Activated CD8-positive, alpha-beta T cell treated with anti-CD3 and anti-CD28 coated beads for 36 hours (primary cell): ENCODE measurements around the gene NPIPA7. TPM values are rescaled to one million over a fixed set of nuclear protein-coding genes. Genes with fewer than 3 reads are reported as not detected.
A peak's percentile ranks its signal among the peaks of the same experiment; 100 is the strongest.
"Not testable (repeated sequence)": the region's sequence is repeated elsewhere in the genome, so short reads cannot be mapped to it uniquely, and the experiment has no call there.

Experiments
- ATAC-seq: fragments of 200-7000 bp; cut with Tn5 transposase; one replicate; pipeline ENCODE4 v1.10.0; 2021; ENCODE audit warnings: mild to moderate bottlenecking, moderate library complexity
- CTCF ChIA-PET: fragments of 350-600 bp; sonication (Branson Sonifier 250); formaldehyde crosslinking; loops from one replicate; lab custom pipeline; 2021; ENCODE audit warnings: antibody characterized with exemption; lab: Charles Lee
- POLR2A ChIA-PET: fragments of 350-600 bp; sonication (Branson Sonifier 250); formaldehyde crosslinking; loops from one replicate; lab custom pipeline; 2021; ENCODE audit warnings: antibody characterized with exemption; lab: Charles Lee
- DNase-seq: peaks from one replicate; pipeline ENCODE4 v3.0.0-alpha.2; 2020
- H3K27ac Mint-ChIP-seq: one replicate; pipeline ENCODE4 v1.8.0; 2021; ENCODE audit warnings: mild to moderate bottlenecking, mixed read lengths
- H3K27me3 Mint-ChIP-seq: one replicate; pipeline ENCODE4 v1.8.0; 2021; ENCODE audit warnings: mixed read lengths
- H3K36me3 Mint-ChIP-seq: one replicate; pipeline ENCODE4 v1.8.0; 2021; ENCODE audit warnings: low read depth, mixed read lengths
- H3K4me1 Mint-ChIP-seq: one replicate; pipeline ENCODE4 v1.8.0; 2021; ENCODE audit warnings: low read depth, mixed read lengths
- H3K4me3 Mint-ChIP-seq: one replicate; pipeline ENCODE4 v1.8.0; 2021; ENCODE audit warnings: mild to moderate bottlenecking, moderate library complexity, mixed read lengths
- H3K9me3 Mint-ChIP-seq: one replicate; pipeline ENCODE4 v1.8.0; 2021; ENCODE audit warnings: mixed read lengths
- intact Hi-C: fragments of 100-400 bp; cut with micrococcal nuclease; formaldehyde crosslinking; loops from one replicate; pipeline ENCODE4 v1.10.0; 2022
- total RNA-seq, 2 experiments: library from RNA; stranded (reverse); gene quantifications; one replicate each; pipeline ENCODE4 v1.2.3, GENCODE V29; 2021

NPIPA7 gene
- total RNA-seq, 2 experiments from 2014 or later, result 4.4 to 5.7 TPM

DNA sequence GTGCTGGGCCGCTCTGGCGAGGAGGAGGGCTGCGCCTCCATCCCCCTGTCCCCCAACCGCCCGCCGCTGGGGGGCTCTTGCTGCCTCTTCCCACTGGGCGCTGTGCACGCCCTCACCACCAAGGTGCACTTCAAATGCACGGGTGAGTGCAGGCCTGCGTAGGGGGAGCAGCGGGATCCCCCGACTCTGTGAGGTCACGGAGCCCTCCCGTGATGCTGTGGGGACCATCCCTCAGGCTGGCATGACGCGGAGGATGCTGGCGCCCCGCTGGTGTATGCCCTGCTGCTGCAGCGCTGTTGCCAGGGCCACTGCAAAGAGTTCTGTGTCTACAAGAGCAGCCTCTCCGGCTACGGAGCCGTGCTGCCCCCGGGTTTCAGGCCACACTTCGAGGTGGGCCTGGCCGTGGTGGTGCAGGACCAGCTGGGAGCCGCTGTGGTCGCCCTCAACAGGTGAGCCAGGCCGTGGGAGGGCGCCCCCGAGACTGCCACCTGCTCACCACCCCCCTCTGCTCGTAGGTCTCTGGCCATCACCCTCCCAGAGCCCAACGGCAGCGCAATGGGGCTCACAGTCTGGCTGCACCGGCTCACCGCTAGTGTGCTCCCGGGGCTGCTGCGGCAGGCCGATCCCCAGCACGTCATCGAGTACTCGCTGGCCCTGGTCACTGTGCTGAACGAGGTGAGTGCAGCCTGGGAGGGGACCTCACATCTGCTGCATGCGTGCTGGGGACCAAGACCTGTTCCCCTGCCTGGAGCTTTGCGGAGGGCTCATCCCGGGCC, 9.7 kb upstream of the NPIPA7 start:
- intact Hi-C loops, ATAC-seq, H3K4me3 Mint-ChIP-seq: not testable (repeated sequence)

DNA sequence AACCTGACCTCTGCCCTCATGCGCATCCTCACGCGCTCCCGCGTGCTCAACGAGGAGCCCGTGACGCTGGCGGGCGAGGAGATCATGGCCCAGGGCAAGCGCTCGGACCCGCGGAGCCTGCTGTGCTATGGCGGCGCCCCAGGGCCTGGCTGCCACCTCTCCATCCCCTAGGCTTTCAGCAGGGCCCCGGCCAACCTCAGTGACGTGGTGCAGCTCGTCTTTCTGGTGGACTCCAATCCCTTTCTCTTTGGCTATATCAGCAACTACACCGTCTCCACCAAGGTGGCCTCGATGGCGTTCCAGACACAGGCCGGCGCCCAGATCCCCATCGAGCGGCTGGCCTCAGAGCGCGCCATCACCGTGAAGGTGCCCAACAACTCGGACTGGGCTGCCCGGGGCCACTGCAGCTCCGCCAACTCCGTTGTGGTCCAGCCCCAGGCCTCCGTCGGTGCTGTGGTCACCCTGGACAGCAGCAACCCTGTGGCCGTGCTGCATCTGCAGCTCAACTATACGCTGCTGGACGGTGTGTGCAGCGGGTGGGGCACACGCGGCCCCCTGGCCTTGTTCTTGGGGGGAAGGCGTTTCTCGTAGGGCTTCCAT, 7.7 kb upstream of the NPIPA7 start:
- H3K9me3 Mint-ChIP-seq, intact Hi-C loops, H3K27me3 Mint-ChIP-seq, H3K36me3 Mint-ChIP-seq, H3K27ac Mint-ChIP-seq, ATAC-seq, DNase-seq, CTCF ChIA-PET, POLR2A ChIA-PET, H3K4me1 Mint-ChIP-seq, H3K4me3 Mint-ChIP-seq: not testable (repeated sequence)

More for the DNA sequence above, 9.7 kb upstream of the NPIPA7 start:
- H3K9me3 Mint-ChIP-seq, H3K4me1 Mint-ChIP-seq, POLR2A ChIA-PET, H3K36me3 Mint-ChIP-seq, H3K27me3 Mint-ChIP-seq, CTCF ChIA-PET, H3K27ac Mint-ChIP-seq: not testable (repeated sequence)
- peak; percentile 9 for DNase-seq

DNA sequence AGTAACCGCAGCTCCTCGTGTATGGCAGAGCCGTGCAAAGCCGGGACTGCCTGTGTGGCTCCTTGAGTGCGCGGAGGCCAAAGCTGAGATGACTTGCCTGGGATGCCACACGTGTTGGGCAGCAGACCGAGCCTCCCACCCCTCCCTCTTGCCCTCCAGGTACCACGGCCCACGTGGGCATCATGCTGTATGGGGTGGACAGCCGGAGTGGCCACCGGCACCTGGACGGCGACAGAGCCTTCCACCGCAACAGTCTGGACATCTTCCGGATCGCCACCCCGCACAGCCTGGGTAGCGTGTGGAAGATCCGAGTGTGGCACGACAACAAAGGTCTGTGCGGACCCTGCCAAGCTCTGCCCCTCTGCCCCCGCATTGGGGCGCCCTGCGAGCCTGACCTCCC, 4.7 kb upstream of the NPIPA7 start:
- intact Hi-C loops, H3K27ac Mint-ChIP-seq, DNase-seq, H3K27me3 Mint-ChIP-seq, H3K36me3 Mint-ChIP-seq, H3K9me3 Mint-ChIP-seq, ATAC-seq, H3K4me1 Mint-ChIP-seq, H3K4me3 Mint-ChIP-seq, POLR2A ChIA-PET, CTCF ChIA-PET: not testable (repeated sequence)

DNA sequence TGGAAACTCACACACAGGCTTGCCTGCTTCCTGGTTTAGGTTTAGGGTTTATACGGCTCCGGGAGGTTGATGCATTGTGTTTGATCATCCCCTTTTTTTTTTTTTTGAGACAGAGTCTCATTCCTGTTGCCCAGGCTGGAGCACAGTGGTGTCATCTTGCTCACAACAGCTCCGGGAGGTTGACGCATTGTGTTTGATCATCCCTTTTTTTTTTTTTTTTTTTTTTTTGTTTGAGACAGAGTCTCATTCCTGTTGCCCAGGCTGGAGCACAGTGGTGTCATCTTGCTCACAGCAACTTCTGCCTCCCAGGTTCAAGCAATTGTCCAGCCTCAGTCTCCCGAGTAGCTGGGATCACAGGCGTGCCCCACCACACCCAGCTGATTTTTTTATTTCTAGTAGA, 20.7 kb downstream of the NPIPA7 start:
- H3K27ac Mint-ChIP-seq, POLR2A ChIA-PET, CTCF ChIA-PET, H3K4me1 Mint-ChIP-seq, DNase-seq, ATAC-seq, H3K4me3 Mint-ChIP-seq, H3K27me3 Mint-ChIP-seq, H3K9me3 Mint-ChIP-seq, H3K36me3 Mint-ChIP-seq, intact Hi-C loops: not testable (repeated sequence)

DNA sequence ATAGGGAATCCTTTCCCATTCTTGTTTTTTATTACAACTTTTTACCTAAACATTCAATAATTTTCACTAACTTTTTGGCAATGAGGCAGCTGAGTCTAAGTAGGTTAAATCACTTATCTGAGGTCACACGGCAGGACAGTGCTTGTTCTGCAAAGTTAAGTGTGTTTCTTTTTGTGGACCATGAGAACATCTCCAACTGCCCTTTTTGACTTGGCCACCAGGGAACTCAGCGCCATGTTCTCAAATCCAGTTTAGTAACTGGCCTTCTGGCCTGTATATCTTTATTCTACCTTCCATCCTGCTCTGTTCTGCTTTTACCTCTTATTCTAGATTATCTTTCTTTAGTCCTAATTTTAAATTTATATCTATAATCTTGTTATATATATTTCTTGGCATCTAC, 23.4 kb downstream of the NPIPA7 start:
- H3K4me3 Mint-ChIP-seq, intact Hi-C loops, CTCF ChIA-PET, H3K27me3 Mint-ChIP-seq, H3K36me3 Mint-ChIP-seq, H3K4me1 Mint-ChIP-seq, H3K27ac Mint-ChIP-seq, DNase-seq, ATAC-seq, POLR2A ChIA-PET, H3K9me3 Mint-ChIP-seq: not testable (repeated sequence)

DNA sequence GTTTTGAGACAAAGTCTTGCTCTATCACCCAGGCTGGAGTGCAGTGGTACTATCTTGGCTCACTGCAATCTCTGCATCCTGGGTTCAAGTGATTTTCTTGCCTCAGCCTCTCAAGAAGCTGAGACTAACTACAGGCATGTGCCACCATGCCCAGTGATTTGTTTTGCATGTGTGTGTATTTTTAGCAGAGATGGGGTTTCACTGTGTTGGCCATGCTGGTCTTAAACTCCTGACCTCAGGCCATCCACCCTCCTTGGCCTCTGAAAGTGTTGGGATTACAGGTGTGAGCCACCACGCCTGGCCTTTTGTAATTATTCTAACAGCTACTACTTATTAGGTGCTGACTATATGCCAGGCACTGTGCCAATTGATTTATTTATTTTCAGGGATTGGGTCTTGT, 25.3 kb downstream of the NPIPA7 start:
- H3K27me3 Mint-ChIP-seq, ATAC-seq, H3K4me1 Mint-ChIP-seq, DNase-seq, intact Hi-C loops, H3K36me3 Mint-ChIP-seq, CTCF ChIA-PET, POLR2A ChIA-PET, H3K9me3 Mint-ChIP-seq, H3K4me3 Mint-ChIP-seq, H3K27ac Mint-ChIP-seq: not testable (repeated sequence)

DNA sequence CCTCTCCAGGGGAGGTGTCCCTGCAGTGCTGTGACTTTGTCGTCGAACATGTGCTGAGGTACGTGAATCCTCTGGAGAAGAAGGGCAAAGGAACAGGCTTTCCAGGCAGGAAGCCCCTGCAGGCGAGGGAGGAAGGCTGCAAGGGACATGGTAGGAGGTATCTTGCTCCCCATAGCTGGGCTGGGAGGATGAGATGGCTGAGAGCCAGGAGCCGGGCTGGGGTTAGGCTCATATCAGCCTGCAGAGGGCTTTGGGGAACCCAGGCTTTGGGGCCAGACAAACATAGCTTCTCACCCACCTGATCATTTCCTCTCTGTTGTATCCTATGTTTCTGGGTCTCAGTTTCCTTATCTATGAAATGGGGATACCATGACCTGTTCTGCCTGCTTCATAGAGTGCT, 26.5 kb downstream of the NPIPA7 start:
- H3K4me3 Mint-ChIP-seq, CTCF ChIA-PET, DNase-seq, H3K4me1 Mint-ChIP-seq, ATAC-seq, intact Hi-C loops, POLR2A ChIA-PET, H3K27me3 Mint-ChIP-seq, H3K27ac Mint-ChIP-seq, H3K9me3 Mint-ChIP-seq, H3K36me3 Mint-ChIP-seq: not testable (repeated sequence)

DNA sequence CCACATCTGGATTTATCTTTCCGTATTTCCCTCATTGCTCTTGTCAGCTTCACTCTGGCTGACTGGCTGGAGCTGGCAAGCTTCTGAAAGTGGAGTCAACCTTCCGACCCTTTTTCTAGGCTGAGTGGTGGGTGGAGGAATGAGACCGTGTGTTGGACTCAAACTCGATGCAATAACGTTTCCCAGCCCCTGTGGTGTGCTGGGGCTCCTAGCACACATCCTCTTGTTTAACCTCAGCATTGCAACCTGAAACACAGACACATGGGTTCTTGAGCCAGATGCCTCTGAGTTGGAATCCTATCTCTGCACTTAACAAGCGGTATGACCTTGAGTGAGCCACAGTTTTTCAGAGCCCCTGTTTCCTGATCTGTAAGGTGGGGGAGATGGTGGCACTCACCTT, 29.5 kb downstream of the NPIPA7 start:
- H3K4me3 Mint-ChIP-seq, H3K4me1 Mint-ChIP-seq, H3K27me3 Mint-ChIP-seq, intact Hi-C loops, CTCF ChIA-PET, ATAC-seq, POLR2A ChIA-PET, H3K27ac Mint-ChIP-seq, DNase-seq, H3K9me3 Mint-ChIP-seq, H3K36me3 Mint-ChIP-seq: not testable (repeated sequence)

DNA sequence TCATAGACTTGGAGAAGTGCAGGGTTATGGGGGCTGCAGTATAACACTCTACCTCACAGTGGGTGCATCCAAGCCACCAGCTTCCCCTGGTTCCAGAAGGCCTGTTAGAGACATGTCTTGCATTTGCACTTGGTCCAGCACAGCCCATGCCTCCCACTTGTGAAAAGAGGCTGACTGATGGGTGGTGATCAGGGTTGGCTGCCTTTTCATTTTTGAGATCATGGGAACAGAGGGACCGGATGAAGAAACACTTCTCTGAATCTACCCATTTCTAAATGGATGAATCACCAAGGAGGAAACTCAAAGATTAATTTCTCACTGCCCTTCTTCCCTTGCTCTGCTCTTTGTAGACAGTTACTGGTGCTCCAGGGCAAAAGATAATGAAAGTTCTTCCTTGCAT, 34.8 kb downstream of the NPIPA7 start:
- ATAC-seq, DNase-seq, H3K4me1 Mint-ChIP-seq, H3K36me3 Mint-ChIP-seq, intact Hi-C loops, H3K27ac Mint-ChIP-seq, CTCF ChIA-PET, H3K4me3 Mint-ChIP-seq, POLR2A ChIA-PET, H3K27me3 Mint-ChIP-seq, H3K9me3 Mint-ChIP-seq: not testable (repeated sequence)

DNA sequence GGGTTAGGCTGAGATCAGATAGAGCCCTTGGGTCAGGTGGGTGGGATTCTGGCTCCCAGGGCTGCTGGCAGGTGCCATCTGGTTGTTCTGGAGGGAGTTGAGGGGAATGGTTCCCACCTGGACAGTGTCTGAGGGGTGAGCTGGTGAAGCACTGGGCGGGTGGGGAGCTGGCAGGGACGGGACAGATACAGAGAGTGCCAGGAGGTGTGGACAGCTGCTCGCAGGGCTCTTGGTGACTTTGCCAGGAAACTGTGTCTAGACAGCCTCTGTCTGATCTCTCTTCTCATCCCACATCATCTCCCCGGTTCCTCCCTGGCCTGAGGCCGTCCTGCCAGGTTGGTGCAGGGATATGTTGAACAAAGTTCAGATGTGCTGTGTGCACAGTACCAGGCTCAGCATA, 38.1 kb downstream of the NPIPA7 start:
- ATAC-seq, CTCF ChIA-PET, H3K4me1 Mint-ChIP-seq: not testable (repeated sequence)

DNA sequence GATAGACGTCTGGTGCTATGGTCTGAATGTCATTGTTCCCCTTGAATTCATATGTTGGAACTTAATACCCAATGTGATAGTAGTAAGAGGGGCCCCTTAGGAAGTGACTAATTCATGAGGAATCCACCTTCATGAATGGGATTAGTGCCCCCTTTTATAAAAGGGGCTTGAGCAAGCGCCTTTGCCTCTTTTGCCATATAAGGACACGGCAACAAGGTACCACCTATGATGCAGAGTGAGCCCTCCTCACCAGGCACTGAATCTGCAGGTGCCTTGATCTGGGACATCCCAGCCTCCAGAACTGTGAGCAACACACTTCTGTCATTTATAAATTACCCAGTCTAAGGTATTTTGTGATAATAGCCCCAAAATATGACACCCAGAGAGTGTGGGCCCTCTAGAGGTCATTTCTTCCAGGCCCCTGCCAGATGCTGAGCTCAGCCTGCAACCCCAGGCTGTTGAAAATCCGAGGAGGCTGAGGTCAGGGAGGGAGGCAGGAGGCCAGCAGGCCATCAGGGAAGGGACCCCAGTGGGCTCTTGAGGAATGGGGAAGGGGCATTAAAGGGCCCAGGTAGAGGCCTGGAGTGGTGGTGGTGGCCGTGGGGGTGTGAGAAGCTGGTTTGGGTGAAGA, 39.1 kb downstream of the NPIPA7 start:
- H3K36me3 Mint-ChIP-seq, intact Hi-C loops, H3K9me3 Mint-ChIP-seq, H3K4me1 Mint-ChIP-seq, CTCF ChIA-PET, H3K27me3 Mint-ChIP-seq, DNase-seq, POLR2A ChIA-PET, ATAC-seq, H3K4me3 Mint-ChIP-seq, H3K27ac Mint-ChIP-seq: not testable (repeated sequence)

More for the DNA sequence above, 38.1 kb downstream of the NPIPA7 start:
- H3K27me3 Mint-ChIP-seq, POLR2A ChIA-PET, H3K27ac Mint-ChIP-seq, intact Hi-C loops, H3K9me3 Mint-ChIP-seq, DNase-seq, H3K4me3 Mint-ChIP-seq, H3K36me3 Mint-ChIP-seq: not testable (repeated sequence)

DNA sequence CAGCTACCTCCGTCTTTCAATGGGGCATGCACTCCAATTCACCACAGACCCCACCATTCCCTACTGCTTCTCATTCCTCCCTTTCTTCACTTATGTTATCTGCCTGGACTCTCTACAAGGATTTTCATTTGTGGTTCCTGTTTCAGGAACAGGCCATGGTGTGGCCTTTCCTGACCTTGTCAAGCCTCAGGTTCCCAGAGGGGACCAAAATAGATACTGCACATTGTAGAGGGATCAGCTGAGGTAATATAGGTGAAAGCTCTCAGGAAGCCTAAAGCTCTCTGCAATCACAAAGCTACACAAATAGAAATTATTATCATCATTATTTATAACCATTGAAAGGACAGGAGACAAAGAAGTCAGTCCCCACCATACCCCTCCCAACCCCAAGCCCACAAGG, 41.6 kb downstream of the NPIPA7 start:
- H3K27me3 Mint-ChIP-seq, ATAC-seq, CTCF ChIA-PET, H3K4me1 Mint-ChIP-seq, DNase-seq, H3K36me3 Mint-ChIP-seq, intact Hi-C loops, H3K27ac Mint-ChIP-seq, POLR2A ChIA-PET, H3K9me3 Mint-ChIP-seq, H3K4me3 Mint-ChIP-seq: not testable (repeated sequence)
